ENCODE data around the gene PLEKHF1. TPM values are rescaled to one million over a fixed set of nuclear protein-coding genes. Genes with fewer than 3 reads are reported as not detected.
"Not testable (repeated sequence)": the region's sequence is repeated elsewhere in the genome, so short reads cannot be mapped to it uniquely, and the experiment has no call there.

PLEKHF1 gene
- total RNA-seq, 4 donors from 2014 or later: 8.2 to 16.5 (median 9.0) TPM

GRCh38 chr19:29668746-29669609 lies 3.7 kb downstream of the PLEKHF1 start:
- Histone ChIP-seq H3K27me3 (no peaks in the 10 kb centered on the region), H3K4me1 (peaks cover 0 to 52% (median 40%) of the 10 kb centered on the region in 4 donors), H3K4me3 (peak overlapping the region in 3 of 4 donors; percentile 4 to 27 (median 10)), H3K9me3 (no peaks in the 10 kb centered on the region), H3K36me3 (peaks cover 0 to under 1% (median 0%) of the 10 kb centered on the region in 3 donors), H3K27ac (peak overlapping the region; percentile 70 to 92 (median 82))
- TF ChIP-seq, protein P1, sequence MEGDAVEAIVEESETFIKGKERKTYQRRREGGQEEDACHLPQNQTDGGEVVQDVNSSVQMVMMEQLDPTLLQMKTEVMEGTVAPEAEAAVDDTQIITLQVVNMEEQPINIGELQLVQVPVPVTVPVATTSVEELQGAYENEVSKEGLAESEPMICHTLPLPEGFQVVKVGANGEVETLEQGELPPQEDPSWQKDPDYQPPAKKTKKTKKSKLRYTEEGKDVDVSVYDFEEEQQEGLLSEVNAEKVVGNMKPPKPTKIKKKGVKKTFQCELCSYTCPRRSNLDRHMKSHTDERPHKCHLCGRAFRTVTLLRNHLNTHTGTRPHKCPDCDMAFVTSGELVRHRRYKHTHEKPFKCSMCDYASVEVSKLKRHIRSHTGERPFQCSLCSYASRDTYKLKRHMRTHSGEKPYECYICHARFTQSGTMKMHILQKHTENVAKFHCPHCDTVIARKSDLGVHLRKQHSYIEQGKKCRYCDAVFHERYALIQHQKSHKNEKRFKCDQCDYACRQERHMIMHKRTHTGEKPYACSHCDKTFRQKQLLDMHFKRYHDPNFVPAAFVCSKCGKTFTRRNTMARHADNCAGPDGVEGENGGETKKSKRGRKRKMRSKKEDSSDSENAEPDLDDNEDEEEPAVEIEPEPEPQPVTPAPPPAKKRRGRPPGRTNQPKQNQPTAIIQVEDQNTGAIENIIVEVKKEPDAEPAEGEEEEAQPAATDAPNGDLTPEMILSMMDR (IDR thresholded peaks at IDR 0.05): no peak
- no peak for TF ChIP-seq POLR2A (IDR thresholded peaks at IDR 0.05)
- peak in 1 of 3 donors; percentile 49 for DNase-seq

DNA sequence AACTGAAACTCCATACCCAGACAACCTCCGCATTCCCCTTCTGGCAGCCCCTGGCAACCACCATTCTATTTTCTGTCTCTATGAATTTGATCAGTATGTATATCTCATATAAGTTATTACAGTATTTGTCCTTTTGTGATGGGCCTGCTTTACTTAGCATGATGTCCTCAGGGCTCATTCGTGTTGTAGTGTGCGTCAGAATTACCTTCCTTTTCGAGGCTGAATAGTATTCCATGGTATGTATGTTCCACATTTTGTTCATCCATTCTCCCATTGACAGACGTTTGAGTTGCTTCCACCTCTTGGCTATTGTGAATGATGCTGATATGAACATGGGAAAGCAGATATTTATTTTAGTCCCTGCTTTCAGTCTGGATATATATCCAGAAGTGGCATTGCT lies 5.0 kb downstream of the PLEKHF1 start:
- H3K9me3 ChIP-seq: no peaks in the 10 kb centered on the region
- H3K4me1 ChIP-seq: peaks cover 0 to 63% (median 47%) of the 10 kb centered on the region in 4 donors
- no peak overlapping the region for H3K4me3 ChIP-seq
- H3K36me3 ChIP-seq: peaks cover 0 to 14% (median 0%) of the 10 kb centered on the region in 3 donors
- peak overlapping the region in 1 of 4 donors; percentile 92 for H3K27ac ChIP-seq
- no peaks in the 10 kb centered on the region for H3K27me3 ChIP-seq
- no peak for TF ChIP-seq POLR2A (IDR thresholded peaks at IDR 0.05)
- TF ChIP-seq, protein P1 (IDR thresholded peaks at IDR 0.05): no peak
- no peak for DNase-seq

DNA sequence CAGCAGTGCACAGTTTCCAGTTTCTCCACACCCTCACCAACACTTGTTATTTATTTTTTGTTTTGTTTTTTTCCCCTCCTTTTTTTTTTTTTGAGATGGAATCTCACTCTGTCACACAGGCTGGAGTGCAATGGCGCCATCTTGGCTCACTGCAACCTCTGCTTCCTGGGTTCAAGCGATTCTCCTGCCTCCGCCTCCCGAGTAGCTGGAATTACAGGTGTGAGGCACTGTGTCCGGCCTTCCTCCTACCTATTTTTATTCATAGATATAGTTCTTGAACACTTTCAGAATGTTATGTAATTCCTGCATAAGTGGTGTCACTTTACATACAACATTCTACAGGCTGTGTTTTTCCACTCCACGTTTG lies 5.7 kb downstream of the PLEKHF1 start:
- Histone ChIP-seq H3K27ac (peak overlapping the region in 3 of 4 donors; percentile 70 to 89 (median 87)), H3K4me1 (peaks cover 0 to 69% (median 48%) of the 10 kb centered on the region in 4 donors), H3K36me3 (peaks cover 0 to 20% (median 0%) of the 10 kb centered on the region in 3 donors)
- not testable (repeated sequence) for H3K4me3 ChIP-seq, H3K9me3 ChIP-seq, H3K27me3 ChIP-seq, DNase-seq

DNA sequence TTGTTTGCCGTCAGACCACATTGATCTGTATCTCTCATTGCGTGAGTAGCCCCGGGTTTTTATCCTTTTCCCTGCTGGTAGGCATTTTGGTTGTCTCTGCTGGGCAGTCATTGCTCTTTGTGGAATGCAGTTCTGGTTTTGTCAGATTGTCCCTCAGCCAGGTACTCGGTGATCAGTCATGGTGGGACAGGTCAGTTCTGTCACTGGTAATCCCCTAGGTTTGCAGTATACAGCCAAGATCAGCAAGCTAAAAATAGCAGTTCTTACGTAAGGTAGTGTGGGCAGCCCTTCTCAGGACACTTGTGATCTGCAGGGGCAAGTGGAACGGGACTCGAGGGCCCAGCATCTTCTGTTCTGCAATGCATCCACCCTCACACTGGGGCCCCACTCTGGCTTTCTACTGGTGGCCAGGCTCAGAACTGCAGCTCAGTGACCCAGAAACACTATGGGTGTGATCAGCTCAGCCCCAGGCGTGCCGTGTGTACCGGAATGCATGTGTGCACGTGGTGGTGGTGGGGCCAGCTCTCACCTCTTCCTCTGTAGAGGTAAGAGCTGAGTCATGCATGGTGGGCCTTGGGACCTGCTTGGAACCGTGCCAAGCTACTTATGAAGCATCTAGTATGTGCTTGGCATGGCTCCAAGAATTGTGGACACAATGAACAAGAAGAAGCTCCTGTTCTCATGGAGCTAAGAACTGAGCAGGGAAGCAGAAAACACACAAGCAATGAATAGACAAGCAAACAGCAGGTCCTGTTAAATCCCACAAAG lies 6.3 kb downstream of the PLEKHF1 start:
- H3K9me3 ChIP-seq: no peaks in the 10 kb centered on the region
- DNase-seq: peak in 2 of 3 donors; percentile 89 to 94
- H3K36me3 ChIP-seq: peaks cover 0 to 20% (median 0%) of the 10 kb centered on the region in 3 donors
- TF ChIP-seq POLR2A (IDR thresholded peaks at IDR 0.05): no peak
- TF ChIP-seq, protein P1 (IDR thresholded peaks at IDR 0.05): peak; percentile 14 to 63 (median 40)
- peak overlapping the region; percentile 64 to 89 (median 78) for H3K27ac ChIP-seq
- no peaks in the 10 kb centered on the region for H3K27me3 ChIP-seq
- H3K4me1 ChIP-seq: peaks cover 0 to 68% (median 49%) of the 10 kb centered on the region in 4 donors
- no peak overlapping the region for H3K4me3 ChIP-seq

DNA sequence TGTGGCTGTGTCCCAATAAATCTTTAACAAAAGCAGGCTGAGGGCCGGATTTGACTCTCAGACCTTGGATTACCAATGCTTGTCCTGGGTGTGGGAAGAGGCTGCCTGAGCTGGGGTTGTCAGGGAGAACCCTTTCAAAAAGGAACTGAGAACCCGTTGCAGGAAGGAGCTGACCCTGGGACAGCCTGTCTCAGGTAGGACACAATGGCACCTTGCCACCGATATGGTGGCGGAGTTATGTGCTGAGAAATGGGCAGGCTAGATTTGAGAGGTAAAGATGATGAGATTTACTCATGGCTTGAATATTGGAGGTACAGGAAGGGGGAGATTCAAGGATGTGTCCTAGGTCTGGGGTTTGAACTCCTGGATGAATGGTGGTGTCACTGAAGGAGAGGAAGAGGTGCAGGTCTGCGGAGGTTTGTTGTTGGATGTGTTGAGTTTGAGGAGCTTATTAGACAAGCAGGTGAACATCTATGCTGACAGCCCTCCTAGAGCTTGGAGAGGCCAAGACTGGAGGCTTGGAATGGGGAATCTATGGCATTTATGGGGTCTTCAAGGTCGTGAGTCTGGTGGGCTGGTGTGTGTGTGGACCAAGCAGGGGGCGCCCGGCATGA lies 7.2 kb downstream of the PLEKHF1 start:
- peak in 2 of 3 donors; percentile 50 to 52 for DNase-seq
- Histone ChIP-seq H3K27me3 (no peaks in the 10 kb centered on the region), H3K4me1 (peaks cover 0 to 71% (median 49%) of the 10 kb centered on the region in 4 donors), H3K36me3 (peaks cover 0 to 27% (median 0%) of the 10 kb centered on the region in 3 donors), H3K27ac (peak overlapping the region; percentile 64 to 89 (median 78)), H3K4me3 (peak overlapping the region in 1 of 4 donors; percentile 28), H3K9me3 (no peaks in the 10 kb centered on the region)
- TF ChIP-seq POLR2A (IDR thresholded peaks at IDR 0.05): no peak
- TF ChIP-seq, protein P1 (IDR thresholded peaks at IDR 0.05): no peak
